ENCODE data around the gene CCDC148. TPM values are rescaled to one million over a fixed set of nuclear protein-coding genes. Genes with fewer than 3 reads are reported as not detected.

The CCDC148 gene
- total RNA-seq, 2 experiments from 2014 or later, result not detected

DNA sequence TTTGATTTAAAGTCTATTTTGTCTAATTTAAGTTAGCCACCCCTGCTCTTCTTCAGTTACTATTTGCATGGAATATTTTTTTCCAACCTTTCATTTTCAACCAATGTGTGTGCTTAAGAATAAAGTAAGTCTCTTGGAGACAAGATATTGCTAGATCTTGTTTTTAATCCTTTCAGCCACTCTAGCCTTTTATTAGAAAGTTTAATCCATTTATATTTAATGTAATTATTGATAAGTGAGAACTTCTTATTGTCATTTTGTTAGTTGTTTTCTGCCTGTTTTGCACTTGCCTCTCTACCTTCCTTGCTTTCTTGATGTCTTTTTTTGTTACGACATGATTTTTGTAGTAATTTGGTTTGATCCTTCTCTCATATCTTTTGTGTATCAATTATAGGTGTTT, 46.4 kb downstream of the CCDC148 start:
- no peak for DNase-seq
- TF ChIP-seq, protein P1, sequence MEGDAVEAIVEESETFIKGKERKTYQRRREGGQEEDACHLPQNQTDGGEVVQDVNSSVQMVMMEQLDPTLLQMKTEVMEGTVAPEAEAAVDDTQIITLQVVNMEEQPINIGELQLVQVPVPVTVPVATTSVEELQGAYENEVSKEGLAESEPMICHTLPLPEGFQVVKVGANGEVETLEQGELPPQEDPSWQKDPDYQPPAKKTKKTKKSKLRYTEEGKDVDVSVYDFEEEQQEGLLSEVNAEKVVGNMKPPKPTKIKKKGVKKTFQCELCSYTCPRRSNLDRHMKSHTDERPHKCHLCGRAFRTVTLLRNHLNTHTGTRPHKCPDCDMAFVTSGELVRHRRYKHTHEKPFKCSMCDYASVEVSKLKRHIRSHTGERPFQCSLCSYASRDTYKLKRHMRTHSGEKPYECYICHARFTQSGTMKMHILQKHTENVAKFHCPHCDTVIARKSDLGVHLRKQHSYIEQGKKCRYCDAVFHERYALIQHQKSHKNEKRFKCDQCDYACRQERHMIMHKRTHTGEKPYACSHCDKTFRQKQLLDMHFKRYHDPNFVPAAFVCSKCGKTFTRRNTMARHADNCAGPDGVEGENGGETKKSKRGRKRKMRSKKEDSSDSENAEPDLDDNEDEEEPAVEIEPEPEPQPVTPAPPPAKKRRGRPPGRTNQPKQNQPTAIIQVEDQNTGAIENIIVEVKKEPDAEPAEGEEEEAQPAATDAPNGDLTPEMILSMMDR (IDR thresholded peaks at IDR 0.05), result no peak
- intact Hi-C loops (cut with micrococcal nuclease), result no loop called here
- Mint-ChIP-seq H3K4me3 (no peak overlapping the region), H3K4me1 (ENCODE audit: low read depth) (no peaks in the 10 kb centered on the region), H3K27ac (no peak overlapping the region), H3K36me3 (ENCODE audit: low read depth) (no peaks in the 10 kb centered on the region), H3K27me3 (peaks cover 10% of the 10 kb centered on the region), H3K9me3 (peaks cover 14% of the 10 kb centered on the region)
- ChIA-PET CTCF (no interaction called here), POLR2A (no interaction called here)
- no peak for ATAC-seq

DNA sequence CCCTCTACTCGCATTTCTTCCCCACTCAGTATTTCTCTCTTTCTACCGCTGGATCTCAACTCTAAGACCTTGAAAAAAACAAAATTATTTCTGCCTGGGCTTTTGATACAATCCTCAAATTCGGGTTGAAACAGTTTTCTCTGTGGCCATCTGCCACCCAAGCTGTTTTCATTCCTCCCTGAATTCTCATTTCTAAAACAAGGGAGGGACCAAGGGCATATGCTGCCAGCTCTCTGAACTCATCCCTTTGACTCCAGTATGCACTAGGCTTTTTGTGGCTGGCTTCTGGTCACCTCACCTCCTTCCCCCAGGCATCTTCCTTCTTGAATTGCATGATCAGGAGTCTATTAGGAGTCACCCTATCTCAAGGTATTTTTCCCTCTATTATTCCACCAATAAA, 49.5 kb downstream of the CCDC148 start:
- H3K4me1 Mint-ChIP-seq (ENCODE audit: low read depth), result no peaks in the 10 kb centered on the region
- H3K27ac Mint-ChIP-seq, result no peak overlapping the region
- TF ChIP-seq, protein P1 (IDR thresholded peaks at IDR 0.05), result no peak
- H3K9me3 Mint-ChIP-seq, result peaks cover 14% of the 10 kb centered on the region
- no peak for DNase-seq
- ChIA-PET POLR2A (no interaction called here), CTCF (interaction anchor here (1.3 kb wide), 1 partner anchor 10 kb away, joined by 3 read pairs; no protein-coding TSS in a partner anchor)
- no peak for ATAC-seq
- H3K36me3 Mint-ChIP-seq (ENCODE audit: low read depth), result no peaks in the 10 kb centered on the region
- peaks cover 8% of the 10 kb centered on the region for H3K27me3 Mint-ChIP-seq
- H3K4me3 Mint-ChIP-seq, result no peak overlapping the region
- intact Hi-C loops (cut with micrococcal nuclease), result no loop called here

DNA sequence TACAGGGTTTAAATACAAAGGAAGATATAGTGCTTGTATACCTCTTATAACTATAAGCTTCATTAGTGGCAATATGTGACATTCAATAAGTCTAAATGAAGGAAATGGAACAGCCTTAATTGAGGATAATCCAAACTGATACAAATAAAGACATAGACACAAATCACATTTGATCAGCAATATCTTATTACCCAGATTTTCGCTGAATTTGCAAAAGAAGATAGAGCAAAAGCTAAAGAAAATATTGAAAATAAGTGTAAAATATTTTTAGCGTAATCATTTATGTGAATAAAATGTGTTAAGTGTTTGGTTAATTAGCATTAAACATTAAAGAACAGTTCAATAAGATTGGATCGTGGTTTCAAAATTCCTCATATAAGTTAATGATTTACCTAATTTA, 51.2 kb downstream of the CCDC148 start:
- DNase-seq (no peak), ATAC-seq (no peak)
- TF ChIP-seq, protein P1 (IDR thresholded peaks at IDR 0.05), result no peak
- H3K36me3 Mint-ChIP-seq (ENCODE audit: low read depth), result no peaks in the 10 kb centered on the region
- H3K27ac Mint-ChIP-seq, result no peak overlapping the region
- H3K4me1 Mint-ChIP-seq (ENCODE audit: low read depth), result no peaks in the 10 kb centered on the region
- POLR2A ChIA-PET, result no interaction called here
- peaks cover 8% of the 10 kb centered on the region for H3K27me3 Mint-ChIP-seq
- CTCF ChIA-PET, result no interaction called here
- H3K4me3 Mint-ChIP-seq, result no peak overlapping the region
- intact Hi-C loops (cut with micrococcal nuclease), result no loop called here
- peaks cover 4% of the 10 kb centered on the region for H3K9me3 Mint-ChIP-seq

DNA sequence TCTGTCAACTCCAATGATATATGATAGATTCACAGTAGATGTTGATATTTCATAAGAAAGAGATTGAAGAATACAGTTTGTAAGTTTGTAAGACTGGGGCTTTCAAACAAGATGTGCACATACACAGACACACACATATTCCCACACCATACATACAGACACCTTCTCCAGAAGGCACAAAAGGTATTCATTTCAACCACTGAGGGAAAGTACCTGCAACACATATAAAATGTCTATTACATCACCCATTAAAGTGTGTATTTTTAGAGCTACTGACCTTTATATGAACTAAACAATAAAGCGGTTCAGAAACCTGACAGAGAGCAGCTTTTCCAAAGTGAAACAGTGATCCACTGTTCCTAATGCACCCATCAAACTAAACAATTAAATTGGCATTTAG, 53.3 kb downstream of the CCDC148 start:
- H3K27ac Mint-ChIP-seq, result no peak overlapping the region
- no peak overlapping the region for H3K4me3 Mint-ChIP-seq
- H3K4me1 Mint-ChIP-seq (ENCODE audit: low read depth), result no peaks in the 10 kb centered on the region
- ChIA-PET POLR2A (no interaction called here), CTCF (no interaction called here)
- H3K9me3 Mint-ChIP-seq, result no peaks in the 10 kb centered on the region
- intact Hi-C loops (cut with micrococcal nuclease), result no loop called here
- H3K36me3 Mint-ChIP-seq (ENCODE audit: low read depth), result no peaks in the 10 kb centered on the region
- H3K27me3 Mint-ChIP-seq, result peaks cover 21% of the 10 kb centered on the region
- TF ChIP-seq, protein P1 (IDR thresholded peaks at IDR 0.05), result no peak
- ATAC-seq, result no peak
- DNase-seq, result no peak

DNA sequence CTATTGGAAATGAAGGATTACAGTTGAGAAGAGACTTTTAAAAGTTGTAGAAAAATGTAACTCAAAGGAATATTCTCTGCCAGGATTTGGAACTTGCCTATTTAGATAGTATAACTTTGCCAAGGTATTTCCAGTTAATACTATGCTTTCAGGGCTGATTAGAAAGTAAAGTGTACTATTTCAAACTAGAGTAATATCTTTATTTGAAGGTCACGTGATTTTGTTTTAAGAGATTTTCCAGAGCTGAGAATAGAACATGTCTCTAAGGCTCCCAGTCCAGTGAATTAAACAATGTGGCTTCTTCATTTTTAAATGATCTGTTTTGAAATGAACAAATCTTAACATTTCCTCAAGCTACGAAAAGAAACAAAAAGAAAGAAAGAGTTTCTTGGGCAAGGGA, 53.9 kb downstream of the CCDC148 start:
- no peak overlapping the region for H3K4me3 Mint-ChIP-seq
- no peaks in the 10 kb centered on the region for H3K9me3 Mint-ChIP-seq
- ChIA-PET CTCF (no interaction called here), POLR2A (no interaction called here)
- DNase-seq, result no peak
- intact Hi-C loops (cut with micrococcal nuclease), result no loop called here
- no peak overlapping the region for H3K27ac Mint-ChIP-seq
- H3K36me3 Mint-ChIP-seq (ENCODE audit: low read depth), result no peaks in the 10 kb centered on the region
- H3K27me3 Mint-ChIP-seq, result peaks cover 26% of the 10 kb centered on the region
- H3K4me1 Mint-ChIP-seq (ENCODE audit: low read depth), result no peaks in the 10 kb centered on the region
- TF ChIP-seq, protein P1 (IDR thresholded peaks at IDR 0.05), result no peak
- no peak for ATAC-seq

Measured in activated CD8-positive, alpha-beta T cell treated with anti-CD3 and anti-CD28 coated beads for 36 hours (primary cell).